DOHH2 (cell line): Measurements from ENCODE around the gene PTPA.

ENCODE experiments used
- H3F3A ChIP-seq: fragments of 200-600 bp; sonication (generic), shearing (Covaris generic); 2 replicates; pipeline ENCODE4 v1.6.0; 2016; ENCODE audit warnings: antibody characterized with exemption, mild to moderate bottlenecking; ENCODE audit not compliant: control insufficient read depth, insufficient read depth
- H3K27ac ChIP-seq: fragments of 200-600 bp; sonication (generic); 2 replicates; pipeline ENCODE4 v1.5.1; 2014; ENCODE audit warnings: low read depth, mild to moderate bottlenecking, low read length, moderate library complexity
- H3K27me3 ChIP-seq: fragments of 200-600 bp; sonication (generic); 2 replicates; pipeline ENCODE4 v1.6.1; 2014; ENCODE audit warnings: mild to moderate bottlenecking, low read length, mixed read lengths; ENCODE audit not compliant: control insufficient read depth
- H3K36me3 ChIP-seq: fragments of 200-600 bp; sonication (generic); 2 replicates; pipeline ENCODE4 v1.6.1; 2014; ENCODE audit warnings: mild to moderate bottlenecking, low read length, moderate library complexity, mixed read lengths; ENCODE audit not compliant: control insufficient read depth
- H3K4me1 ChIP-seq: fragments of 200-600 bp; sonication (generic); 2 replicates; pipeline ENCODE4 v1.6.1; 2014; ENCODE audit warnings: mild to moderate bottlenecking, low read length, mixed read lengths; ENCODE audit not compliant: control insufficient read depth
- H3K4me2 ChIP-seq: fragments of 200-600 bp; sonication (generic); 2 replicates; pipeline ENCODE4 v1.6.0; 2014; ENCODE audit warnings: mild to moderate bottlenecking, low read length, moderate library complexity
- H3K4me3 ChIP-seq: fragments of 200-600 bp; sonication (generic); 2 replicates; pipeline ENCODE4 v1.5.1; 2014; ENCODE audit warnings: mild to moderate bottlenecking, low read length, mixed read lengths
- H3K79me2 ChIP-seq: fragments of 200-600 bp; sonication (generic); 2 replicates; pipeline ENCODE4 v1.6.1; 2014; ENCODE audit warnings: mild to moderate bottlenecking, low read length, mixed read lengths; ENCODE audit not compliant: control insufficient read depth
- H3K9me2 ChIP-seq: fragments of 200-600 bp; sonication (generic); replicated peaks from 2 replicates; pipeline ENCODE4 v1.6.1; 2014; ENCODE audit warnings: mild to moderate bottlenecking, low read length, mixed read lengths; ENCODE audit not compliant: control insufficient read depth
- H3K9me3 ChIP-seq: fragments of 200-600 bp; sonication (generic); 2 replicates; pipeline ENCODE4 v1.6.1; 2014; ENCODE audit warnings: antibody characterized with exemption, low read length, mixed read lengths; ENCODE audit not compliant: control insufficient read depth, insufficient read depth
- H4K20me1 ChIP-seq: fragments of 200-600 bp; sonication (generic); 2 replicates; pipeline ENCODE4 v1.6.0; 2014; ENCODE audit warnings: low read depth, mild to moderate bottlenecking, antibody characterized with exemption, low read length, moderate library complexity; ENCODE audit not compliant: control insufficient read depth, insufficient read depth
- CTCF ChIP-seq: fragments of 200-600 bp; sonication (generic); IDR thresholded peaks from one replicate; pipeline ENCODE4 v1.5.1; 2014; ENCODE audit warnings: antibody characterized with exemption, mild to moderate bottlenecking, low read depth, low read length; ENCODE audit not compliant: poor library complexity, severe bottlenecking
- EZH2phosphoT487 ChIP-seq: fragments of 200-600 bp; sonication (generic); IDR thresholded peaks from 2 replicates; pipeline ENCODE4 v1.6.1; 2017; ENCODE audit warnings: borderline replicate concordance, mild to moderate bottlenecking, antibody characterized with exemption, low read length, moderate library complexity, mixed read lengths

PTPA gene

GRCh38 chr9:129136446-129137035 is 25.3 kb downstream of the PTPA start:
- no peak overlapping the region for H3K4me3 ChIP-seq
- H3K4me1 ChIP-seq: peaks cover 28% of the 10 kb centered on the region
- peaks cover 48% of the 10 kb centered on the region for H3K36me3 ChIP-seq
- H4K20me1 ChIP-seq: no peaks in the 10 kb centered on the region
- TF ChIP-seq CTCF (no peak), EZH2phosphoT487 (no peak)
- no peak overlapping the region for H3K4me2 ChIP-seq
- no peaks in the 10 kb centered on the region for H3K9me3 ChIP-seq
- H3K9me2 ChIP-seq: no peaks in the 10 kb centered on the region
- no peak overlapping the region for H3K27ac ChIP-seq
- H3F3A ChIP-seq: peaks cover 14% of the 10 kb centered on the region
- no peaks in the 10 kb centered on the region for H3K27me3 ChIP-seq
- H3K79me2 ChIP-seq: peaks cover 8% of the 10 kb centered on the region

- H3K27me3 ChIP-seq: no peaks in the 10 kb centered on the region
- H3F3A ChIP-seq: peaks cover 14% of the 10 kb centered on the region
- H3K9me3 ChIP-seq: no peaks in the 10 kb centered on the region
- peaks cover 48% of the 10 kb centered on the region for H3K36me3 ChIP-seq
- no peak overlapping the region for H3K27ac ChIP-seq
- H3K4me2 ChIP-seq: no peak overlapping the region
- no peaks in the 10 kb centered on the region for H4K20me1 ChIP-seq
- no peak overlapping the region for H3K4me3 ChIP-seq
- TF ChIP-seq EZH2phosphoT487 (no peak), CTCF (no peak)
- H3K9me2 ChIP-seq: no peaks in the 10 kb centered on the region
- H3K79me2 ChIP-seq: peaks cover 14% of the 10 kb centered on the region
- peaks cover 35% of the 10 kb centered on the region for H3K4me1 ChIP-seq
Observed at GRCh38 chr9:129137292-129138143, 26.3 kb downstream of the PTPA start.

- TF ChIP-seq EZH2phosphoT487 (no peak), CTCF (no peak)
- Histone ChIP-seq H3K79me2 (peaks cover 14% of the 10 kb centered on the region), H3F3A (peaks cover 14% of the 10 kb centered on the region), H3K4me1 (peaks cover 40% of the 10 kb centered on the region), H3K27me3 (no peaks in the 10 kb centered on the region), H4K20me1 (no peaks in the 10 kb centered on the region), H3K9me3 (no peaks in the 10 kb centered on the region), H3K36me3 (peaks cover 47% of the 10 kb centered on the region), H3K4me2 (no peak overlapping the region), H3K4me3 (no peak overlapping the region), H3K9me2 (no peaks in the 10 kb centered on the region), H3K27ac (no peak overlapping the region)
Observed at GRCh38 chr9:129138144-129138462, 26.9 kb downstream of the PTPA start.
